Tongue (tissue), 2 donors: ENCODE results near the gene SSTR5. TPM values are rescaled to one million over a fixed set of nuclear protein-coding genes. Genes with fewer than 3 reads are reported as not detected.
A peak's percentile ranks its signal among the peaks of the same experiment; 100 is the strongest.

Experiments
- DNase-seq: peaks from one replicate; pipeline ENCODE4 v3.0.0-alpha.2; 2015
- total RNA-seq: library from RNA; depleted of rRNA; stranded (reverse); fragments of >200 nt; gene quantifications from one replicate; pipeline ENCODE4 v1.2.3, GENCODE V29; 2014

SSTR5 gene
- total RNA-seq, 1 donor from 2014 or later = 0.72 TPM

DNA sequence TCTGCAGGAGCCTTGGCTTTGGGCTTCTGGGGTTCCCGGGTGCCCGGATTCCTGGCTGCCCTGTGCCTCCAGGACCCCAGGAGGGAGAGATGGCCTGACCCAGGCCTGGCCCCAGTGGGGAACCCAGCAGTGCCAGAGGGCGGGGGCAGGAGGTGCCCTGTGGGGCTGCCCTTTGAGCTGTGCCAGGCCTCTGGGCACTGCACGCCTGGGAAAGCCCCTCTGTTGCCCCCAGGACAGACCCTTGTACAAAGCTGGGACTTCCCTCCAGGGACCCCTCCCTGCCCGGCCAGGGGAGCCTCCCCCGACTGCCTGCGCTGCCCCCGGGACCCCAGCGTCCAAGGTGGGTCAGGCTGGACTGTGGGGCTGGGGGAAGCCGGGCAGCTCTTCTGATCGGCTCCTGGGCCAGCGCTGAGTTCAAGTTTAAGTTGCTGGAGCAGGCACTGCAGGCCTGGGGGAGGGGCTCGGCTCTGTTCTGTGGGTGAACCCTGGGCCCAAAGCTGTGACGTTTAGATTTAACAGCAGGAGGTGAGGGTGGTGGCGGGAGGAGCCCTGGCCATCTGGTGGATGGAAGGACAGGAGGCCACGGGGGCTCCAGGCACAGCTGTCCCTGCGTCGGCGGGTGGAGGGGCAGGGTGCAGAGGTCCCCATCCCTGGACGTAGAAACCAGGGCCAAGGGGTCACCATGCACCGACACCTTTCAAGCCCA, 51.1 kb downstream of the SSTR5 start:
- no peak for DNase-seq

GRCh38 chr16:1124291-1124690, 51.7 kb downstream of the SSTR5 start:
- no peak for DNase-seq

DNA sequence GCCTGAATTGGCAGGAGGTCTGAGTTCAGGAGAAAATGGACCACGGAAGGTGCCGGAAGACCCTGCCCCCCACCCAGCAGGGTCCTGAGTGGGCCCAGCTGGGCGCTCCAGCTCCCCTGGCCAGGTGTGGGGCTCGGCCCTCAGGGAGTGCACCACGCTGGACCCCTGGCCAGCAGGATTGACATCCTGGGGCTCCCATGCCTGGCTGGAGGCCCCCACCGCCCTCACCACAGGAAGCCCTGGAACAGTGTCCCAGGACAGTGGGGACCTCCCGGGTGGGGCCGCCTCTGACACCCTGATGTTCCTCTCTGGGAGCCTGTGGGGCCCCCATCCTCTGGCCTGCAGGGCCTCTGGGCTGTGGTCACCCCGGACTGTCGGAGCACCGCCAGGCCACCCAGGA, 52.2 kb downstream of the SSTR5 start:
- no peak for DNase-seq

DNA sequence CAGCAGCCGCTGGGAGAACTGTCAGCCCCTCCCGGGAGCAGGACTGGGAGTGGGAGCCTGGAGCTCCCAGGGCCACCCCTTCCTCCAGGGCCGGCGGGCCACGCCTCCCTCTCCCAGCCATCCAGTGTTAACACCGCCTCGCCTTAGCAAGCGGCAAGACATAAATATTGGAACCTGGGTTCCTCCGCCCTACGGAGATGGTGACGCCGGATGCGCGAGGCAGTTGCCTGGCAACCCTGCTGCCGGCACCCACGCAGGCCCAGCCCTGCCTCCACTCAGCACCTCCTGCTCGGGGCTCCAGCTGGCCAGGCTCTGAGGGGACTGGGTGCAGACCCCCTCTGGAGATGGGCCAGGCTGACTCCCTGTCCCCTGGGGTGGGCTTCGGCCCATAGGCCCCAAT, 52.9 kb downstream of the SSTR5 start:
- DNase-seq = peak; percentile 73

- DNase-seq = no peak
Observed at GRCh38 chr16:1126044-1126443, 53.5 kb downstream of the SSTR5 start.

- DNase-seq = no peak
Observed at GRCh38 chr16:1126586-1126985, 54.0 kb downstream of the SSTR5 start.

DNA sequence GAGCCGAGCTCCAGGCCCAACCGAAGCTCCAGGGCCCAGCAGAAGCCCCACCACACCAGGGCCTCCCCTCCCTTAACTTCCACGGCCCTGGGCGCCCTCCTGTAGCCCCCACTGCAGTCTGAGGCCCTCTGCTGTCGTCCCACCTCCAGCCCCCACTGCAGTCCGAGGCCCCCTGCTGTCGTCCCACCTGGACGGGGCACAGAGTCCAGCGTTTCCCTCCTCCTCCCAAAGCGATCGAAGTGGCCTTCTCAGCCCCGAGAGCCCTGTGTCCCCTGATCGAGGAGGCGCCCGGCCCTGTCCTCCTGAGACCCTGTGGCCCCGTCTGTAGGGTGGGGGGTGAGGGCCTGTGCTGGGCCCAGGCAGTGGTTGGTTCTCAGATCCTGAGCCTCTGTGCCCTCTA, 54.6 kb downstream of the SSTR5 start:
- no peak for DNase-seq

DNA sequence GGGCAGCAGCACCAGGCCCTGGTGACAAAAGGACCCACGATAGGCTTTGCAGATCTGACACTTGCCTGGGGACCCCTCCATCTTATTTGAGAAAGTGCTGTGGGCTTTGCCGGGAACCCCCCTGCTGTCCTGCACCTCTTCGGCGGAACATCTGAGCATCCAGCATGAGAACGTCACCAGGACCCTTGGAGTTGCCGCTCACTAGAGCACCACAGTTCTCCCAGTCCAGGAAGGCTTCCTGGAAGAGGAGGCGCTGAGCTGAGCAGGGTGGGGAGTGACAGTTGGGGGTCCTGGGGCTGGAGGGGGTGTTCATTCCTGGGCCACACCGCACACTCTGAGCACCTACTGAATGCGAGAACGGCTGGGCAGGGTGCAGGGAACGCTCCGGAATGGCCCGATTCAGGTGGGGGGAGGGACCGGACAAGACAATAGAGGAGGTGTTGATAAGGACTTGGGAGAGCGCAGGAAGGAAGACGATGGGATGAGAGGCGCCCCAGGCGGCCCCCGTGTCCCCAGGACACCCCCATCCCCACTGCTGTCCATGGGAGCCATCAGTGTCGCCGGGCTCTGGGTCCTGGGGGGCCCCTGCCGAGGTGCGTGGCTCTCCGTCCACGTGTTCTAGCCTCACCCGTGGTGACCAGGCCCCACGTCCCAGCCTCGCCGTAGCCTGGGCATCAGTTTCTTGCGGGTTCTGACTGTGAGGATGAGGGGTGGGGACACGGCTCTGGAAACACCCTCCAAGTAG, 55.6 kb downstream of the SSTR5 start:
- no peak for DNase-seq

- DNase-seq = no peak
Observed at GRCh38 chr16:1129106-1129960, 56.8 kb downstream of the SSTR5 start.

DNA sequence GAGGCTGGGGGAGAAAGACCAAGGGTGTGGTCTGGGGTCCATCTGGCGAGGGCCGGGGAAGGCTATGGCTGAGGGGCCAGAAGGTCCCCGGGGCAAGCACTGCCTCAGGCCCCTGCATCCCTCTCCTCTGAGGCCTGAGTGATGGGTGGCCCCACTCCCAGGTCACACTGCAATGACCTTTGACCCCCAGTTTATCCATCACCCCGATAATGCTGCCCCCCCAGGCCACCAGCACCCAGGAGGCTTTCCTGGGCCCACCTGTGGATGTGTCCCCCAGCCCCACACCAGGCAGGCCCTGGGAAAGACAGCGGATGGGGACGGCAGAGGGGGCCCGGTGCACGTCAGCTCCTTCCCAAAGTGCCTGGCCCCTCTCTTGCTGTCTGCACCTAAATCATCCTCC, 57.8 kb downstream of the SSTR5 start:
- no peak for DNase-seq

Other genes with a start within 250 kb of the SSTR5 start
- gene LMF1, start 101.8 kb upstream of the SSTR5 start, total RNA-seq = 40.6 TPM
- 55.6 TPM for gene SOX8, start 91.0 kb upstream of the SSTR5 start, total RNA-seq
- gene C1QTNF8, start 23.5 kb downstream of the SSTR5 start, total RNA-seq = not detected
- 40.3 TPM for gene CACNA1H, start 80.4 kb downstream of the SSTR5 start, total RNA-seq
- gene TPSG1, start 152.5 kb downstream of the SSTR5 start, total RNA-seq = not detected
- gene TPSB2, start 157.4 kb downstream of the SSTR5 start, total RNA-seq = 5.8 TPM
- 4.5 TPM for gene TPSAB1, start 168.0 kb downstream of the SSTR5 start, total RNA-seq
- gene TPSD1, start 183.3 kb downstream of the SSTR5 start, total RNA-seq = 0.51 TPM
- 50.9 TPM for gene UBE2I, start 236.9 kb downstream of the SSTR5 start, total RNA-seq